ENCODE measurements around the gene CRIP2.

CRIP2 gene

GRCh38 chr14:105491366-105491973, 16.8 kb downstream of the CRIP2 start:
- TF ChIP-seq CTCF (IDR thresholded peaks at IDR 0.05; ENCODE audit: low read depth, low read length, missing control alignments) = no peak
- H3K4me3 ChIP-seq (replicated peaks; ENCODE audit: low read depth, low read length) = peak overlapping the region; percentile 67
- DNase-seq (ENCODE audit: extremely low read depth, low read depth) = peak; percentile 16

GRCh38 chr14:105492031-105492970, 17.7 kb downstream of the CRIP2 start:
- peak overlapping the region; percentile 67 for H3K4me3 ChIP-seq (replicated peaks; ENCODE audit: low read depth, low read length)
- DNase-seq (ENCODE audit: extremely low read depth, low read depth) = no peak
- TF ChIP-seq CTCF (IDR thresholded peaks at IDR 0.05; ENCODE audit: low read depth, low read length, missing control alignments) = no peak

GRCh38 chr14:105492971-105493871, 18.6 kb downstream of the CRIP2 start:
- TF ChIP-seq CTCF (IDR thresholded peaks at IDR 0.05; ENCODE audit: low read depth, low read length, missing control alignments) = no peak
- no peak for DNase-seq (ENCODE audit: extremely low read depth, low read depth)
- no peak overlapping the region for H3K4me3 ChIP-seq (replicated peaks; ENCODE audit: low read depth, low read length)

- H3K4me3 ChIP-seq (replicated peaks; ENCODE audit: low read depth, low read length) = no peak overlapping the region
- no peak for DNase-seq (ENCODE audit: extremely low read depth, low read depth)
- no peak for TF ChIP-seq CTCF (IDR thresholded peaks at IDR 0.05; ENCODE audit: low read depth, low read length, missing control alignments)
Observed at GRCh38 chr14:105493921-105494605, 19.4 kb downstream of the CRIP2 start.

GRCh38 chr14:105494606-105494929, 19.9 kb downstream of the CRIP2 start:
- TF ChIP-seq CTCF (IDR thresholded peaks at IDR 0.05; ENCODE audit: low read depth, low read length, missing control alignments) = no peak
- no peak for DNase-seq (ENCODE audit: extremely low read depth, low read depth)
- no peak overlapping the region for H3K4me3 ChIP-seq (replicated peaks; ENCODE audit: low read depth, low read length)
